IPS-NIHi7 (cell line): ENCODE results near the gene APELA.
"Not testable (repeated sequence)": the region's sequence is repeated elsewhere in the genome, so short reads cannot be mapped to it uniquely, and the experiment has no call there.

Source experiments
- DNase-seq: peaks from one replicate; pipeline ENCODE4 v3.0.0; 2012; ENCODE audit warnings: mixed read lengths; ENCODE audit errors: extremely low spot score

Gene APELA, protein sequence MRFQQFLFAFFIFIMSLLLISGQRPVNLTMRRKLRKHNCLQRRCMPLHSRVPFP

DNA sequence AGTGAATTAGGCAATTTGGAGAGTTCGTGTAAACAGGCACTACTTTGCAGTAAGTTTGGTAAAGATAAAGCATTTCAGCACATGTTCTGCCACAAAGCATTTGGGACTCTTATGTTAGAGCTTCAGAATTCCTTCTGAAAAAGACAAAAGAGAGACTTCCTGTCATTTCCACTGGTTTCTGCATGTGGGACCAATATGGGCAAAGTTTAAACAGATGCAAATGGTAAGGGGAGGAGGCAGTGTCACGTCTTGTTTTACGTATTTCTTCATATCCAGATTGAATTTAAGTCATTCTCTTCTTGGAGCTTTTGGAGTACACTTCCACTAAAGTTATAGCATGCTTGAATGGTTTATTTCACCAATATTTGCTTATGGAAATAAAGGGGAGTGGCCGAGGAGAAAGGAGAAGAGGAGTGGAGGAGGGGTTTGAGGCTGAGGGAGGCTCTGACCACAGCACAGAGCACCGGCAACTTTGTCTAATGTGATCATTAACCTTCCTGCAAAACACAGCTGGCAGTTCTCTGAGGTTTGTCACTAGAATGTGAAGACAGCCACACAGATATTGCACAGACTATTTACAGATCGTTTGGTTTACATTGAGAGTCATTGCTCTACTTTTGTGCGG is at the start of gene APELA:
Gene APELA (plus strand): TSS at position 479 of the 625 bp plus-strand sequence. CDS start 154 bp downstream, outside the sequence.
- DNase-seq, result peak; percentile 26

DNA sequence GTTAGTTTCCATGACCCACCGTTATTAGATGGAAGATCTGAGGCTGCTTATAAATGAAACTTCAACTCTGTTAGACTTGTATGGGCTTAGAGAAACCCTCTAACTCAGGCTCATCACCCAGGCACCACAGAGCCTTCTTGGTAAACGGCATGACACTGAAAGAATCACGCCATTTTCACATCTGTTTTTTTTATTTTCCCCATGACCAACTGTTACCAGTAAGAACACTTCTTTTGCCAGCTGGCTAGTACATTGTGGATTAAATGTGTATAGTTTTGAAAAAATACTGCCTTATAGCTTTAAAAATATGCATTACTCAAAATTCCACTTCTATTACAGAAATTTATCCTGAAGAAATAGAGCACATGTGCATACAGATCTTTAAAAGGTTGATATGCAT is 48.0 kb upstream of the APELA start:
- no peak for DNase-seq

DNA sequence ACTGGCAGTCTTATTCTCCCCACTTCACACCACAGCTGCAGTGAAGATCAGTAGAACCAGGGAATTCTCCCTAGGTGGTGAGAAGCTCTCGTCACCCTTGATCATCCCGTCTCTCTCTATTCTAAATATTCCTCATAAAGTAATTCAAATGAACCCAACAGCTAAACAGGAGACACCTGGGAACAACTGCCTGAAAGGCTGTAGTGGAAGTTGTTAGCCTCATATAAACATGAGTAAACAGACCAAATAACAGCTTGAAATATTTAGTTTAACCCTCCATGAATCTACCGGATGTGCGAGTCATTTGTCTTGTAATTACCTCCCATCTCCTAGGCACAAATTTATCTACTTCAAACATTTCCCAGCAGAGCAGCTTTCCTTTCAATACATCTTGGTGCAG is 30.4 kb upstream of the APELA start:
- DNase-seq, result no peak

DNA sequence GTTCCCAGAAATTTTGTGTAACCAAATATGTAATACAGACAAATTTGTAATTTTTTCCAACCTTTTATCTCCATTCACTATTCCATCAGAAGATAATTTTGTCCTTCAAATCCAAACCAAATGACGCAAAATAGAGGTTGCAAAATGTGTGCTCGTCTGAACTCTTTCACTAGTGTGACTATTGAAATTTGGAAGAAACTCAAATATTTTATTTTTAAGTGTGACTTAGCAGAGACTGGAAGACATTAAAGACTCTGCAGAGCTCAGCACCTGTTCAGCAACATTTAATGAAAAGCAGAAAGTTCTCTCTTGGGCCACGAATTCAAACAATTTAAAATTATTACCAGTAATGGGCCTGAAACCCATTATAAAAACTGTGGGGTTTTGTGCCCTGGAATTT is 30.0 kb upstream of the APELA start:
- DNase-seq, result no peak

DNA sequence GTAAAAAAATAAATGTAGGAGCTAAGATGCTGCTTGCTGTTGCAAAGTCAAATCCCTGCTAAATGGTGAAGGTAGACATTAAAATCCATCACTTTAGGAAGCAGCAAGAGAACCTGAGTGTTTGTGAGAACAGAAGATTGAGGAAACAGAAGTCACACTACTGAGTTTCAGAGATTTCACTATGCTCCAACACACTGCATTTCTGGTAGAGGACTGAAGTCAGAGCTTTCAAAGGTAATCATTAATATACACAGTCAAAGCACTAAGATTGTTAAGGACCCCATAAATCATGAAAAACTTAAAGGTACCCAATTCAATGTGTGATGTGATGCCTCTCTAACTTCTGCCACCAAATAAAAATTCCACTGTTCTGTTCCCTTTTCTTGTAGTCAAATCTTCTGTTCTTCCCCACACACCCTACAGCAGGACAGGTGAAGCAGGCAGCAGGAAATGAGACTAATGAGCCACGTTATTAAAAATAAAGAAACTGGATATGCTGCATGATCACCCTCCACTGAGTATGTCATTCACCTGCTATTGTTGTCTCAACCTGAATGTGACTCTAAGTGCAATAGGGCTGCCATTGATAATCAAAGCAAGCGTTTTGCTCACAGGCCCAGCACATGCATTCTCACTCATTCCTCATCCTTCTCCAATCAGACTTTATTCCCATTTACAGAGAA is 28.9 kb upstream of the APELA start:
- DNase-seq, result no peak

DNA sequence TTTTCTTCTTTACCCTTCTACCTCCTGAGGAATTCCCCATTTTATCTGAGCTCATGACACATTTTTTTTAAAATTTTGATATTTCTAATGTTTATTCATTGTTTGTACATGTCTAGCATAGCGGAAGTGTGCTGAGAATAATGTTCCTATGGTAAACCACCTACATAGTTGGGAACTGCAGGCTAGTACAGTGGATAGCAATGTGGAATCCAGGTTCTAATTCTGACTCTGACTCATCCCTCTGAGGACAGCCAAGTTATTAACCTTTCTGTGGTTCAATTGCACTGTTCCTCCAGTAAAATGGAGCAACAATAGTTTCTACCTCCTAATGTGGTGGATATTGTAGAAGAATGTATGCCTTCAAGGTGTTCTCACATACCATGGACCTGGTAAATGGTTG is 20.6 kb upstream of the APELA start:
- no peak for DNase-seq

DNA sequence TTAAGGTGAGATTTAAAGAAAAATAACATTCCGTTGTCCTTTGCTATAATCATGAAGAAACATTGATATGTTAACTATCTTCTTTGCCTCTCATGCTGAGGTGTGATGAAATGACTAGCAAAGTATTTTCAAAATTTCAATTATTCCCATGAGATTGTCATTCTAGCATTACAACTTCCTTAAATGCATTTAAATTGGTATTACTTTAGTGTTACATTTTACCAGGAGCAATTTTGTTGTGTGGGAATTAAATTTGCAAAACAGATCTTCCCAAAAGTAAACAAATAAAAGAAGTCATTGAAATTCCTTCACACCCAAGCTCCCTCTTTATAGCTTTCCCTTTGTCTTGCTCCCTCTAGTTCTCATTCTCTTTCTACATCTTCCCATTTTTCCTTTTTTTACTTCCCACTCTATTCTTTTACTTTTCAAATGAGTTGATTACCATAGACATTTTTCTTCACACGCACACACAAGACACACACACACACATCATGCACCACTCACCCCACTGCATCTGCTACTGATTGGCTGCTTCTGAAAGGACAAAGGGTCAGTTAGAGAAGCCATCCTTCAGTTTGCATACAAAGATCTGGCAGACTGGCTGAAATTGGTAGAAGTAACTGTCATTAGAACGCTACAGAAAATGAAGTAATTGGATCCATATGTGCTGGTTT is 10.0 kb upstream of the APELA start:
- peak; percentile 55 for DNase-seq

DNA sequence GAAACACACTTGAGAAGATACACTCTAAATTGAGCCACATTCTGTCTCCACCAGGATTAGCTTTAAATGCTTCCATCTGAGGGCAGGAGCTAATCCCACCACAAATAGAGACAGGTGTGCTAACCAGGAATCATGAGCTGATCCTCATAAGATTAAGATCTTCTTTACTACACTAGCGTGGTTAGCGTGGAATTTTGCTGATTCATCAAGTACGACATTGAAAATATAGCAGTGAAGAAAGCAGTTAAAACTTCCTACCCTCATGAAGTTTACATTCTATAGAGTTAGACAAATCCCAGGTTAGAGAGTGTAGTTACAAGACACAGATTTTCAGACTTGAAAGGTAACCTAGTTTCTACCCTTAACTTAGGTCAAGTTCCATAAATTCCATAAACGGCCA is 5.3 kb upstream of the APELA start:
- DNase-seq, result no peak

DNA sequence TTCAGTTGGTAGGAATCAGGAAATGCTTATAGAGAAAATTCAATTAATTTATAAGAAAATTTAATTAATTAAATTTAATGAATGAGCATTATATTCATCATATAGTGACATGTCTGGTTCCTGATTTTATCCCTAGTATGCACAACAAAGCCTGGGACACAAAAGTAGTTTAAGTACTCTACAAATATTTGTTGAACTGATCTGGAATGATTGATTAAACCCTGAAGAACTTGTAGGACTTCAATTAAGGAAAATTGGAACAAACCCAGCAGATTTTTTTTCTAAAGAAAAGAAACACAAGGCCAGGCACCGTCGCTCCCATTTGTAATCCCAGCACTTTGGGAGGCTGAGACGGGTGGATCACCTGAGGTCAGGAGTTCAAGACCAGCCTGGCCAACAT is 4.5 kb upstream of the APELA start:
- DNase-seq, result no peak

DNA sequence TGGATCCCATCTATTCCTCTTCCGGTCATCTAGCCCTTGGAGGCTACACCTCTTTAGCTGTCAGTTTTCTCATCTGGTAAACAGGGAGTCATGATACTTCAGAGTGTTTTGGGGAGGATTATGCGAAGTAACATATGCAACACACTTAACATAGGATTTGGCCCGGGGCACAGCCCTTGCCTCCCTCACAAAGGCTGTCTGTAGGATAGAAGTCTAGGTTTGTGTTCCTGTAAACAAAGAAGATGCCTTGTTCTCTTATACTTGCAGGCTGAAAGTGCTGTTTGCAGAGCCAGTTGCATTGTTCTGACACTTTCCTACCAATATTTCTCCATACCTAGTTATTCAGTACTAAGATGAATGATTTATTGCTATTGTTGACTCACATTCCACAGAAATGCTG is 2.2 kb upstream of the APELA start:
- no peak for DNase-seq

DNA sequence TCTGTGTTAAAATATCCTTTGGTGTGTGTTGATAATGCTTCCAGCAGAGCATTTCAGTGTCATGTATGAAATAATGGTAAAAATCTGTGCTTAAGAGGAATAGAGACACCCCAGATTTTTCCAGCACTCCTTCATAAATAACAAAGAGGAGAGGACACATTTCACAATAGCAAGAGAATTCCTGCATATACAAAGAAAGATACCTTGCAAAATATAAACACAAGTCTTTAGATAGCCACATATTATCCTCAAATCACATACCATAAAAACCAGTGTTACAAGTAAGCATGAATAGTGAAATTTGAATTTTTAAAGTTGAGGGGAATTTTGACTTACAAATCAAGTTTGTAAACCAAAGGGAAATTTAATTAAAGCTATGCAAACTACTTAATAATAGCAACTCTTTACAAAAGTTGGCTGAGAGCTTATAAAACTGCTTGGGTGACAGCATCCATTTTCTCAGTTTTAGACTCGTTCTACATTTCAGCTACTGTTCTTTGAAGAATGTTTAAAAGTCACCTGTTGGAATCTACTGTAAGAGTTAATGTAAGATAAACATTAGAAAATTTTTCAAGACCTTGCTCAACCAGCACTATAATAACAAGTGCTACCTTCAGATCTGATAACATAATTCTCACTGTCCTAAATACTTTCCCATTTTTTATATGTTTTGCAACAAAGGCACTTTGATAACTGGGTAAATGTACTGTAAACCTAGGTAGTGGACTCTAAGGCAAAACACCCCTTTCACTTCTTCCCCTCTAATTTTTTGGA is 3.7 kb downstream of the APELA start:
- DNase-seq, result no peak

DNA sequence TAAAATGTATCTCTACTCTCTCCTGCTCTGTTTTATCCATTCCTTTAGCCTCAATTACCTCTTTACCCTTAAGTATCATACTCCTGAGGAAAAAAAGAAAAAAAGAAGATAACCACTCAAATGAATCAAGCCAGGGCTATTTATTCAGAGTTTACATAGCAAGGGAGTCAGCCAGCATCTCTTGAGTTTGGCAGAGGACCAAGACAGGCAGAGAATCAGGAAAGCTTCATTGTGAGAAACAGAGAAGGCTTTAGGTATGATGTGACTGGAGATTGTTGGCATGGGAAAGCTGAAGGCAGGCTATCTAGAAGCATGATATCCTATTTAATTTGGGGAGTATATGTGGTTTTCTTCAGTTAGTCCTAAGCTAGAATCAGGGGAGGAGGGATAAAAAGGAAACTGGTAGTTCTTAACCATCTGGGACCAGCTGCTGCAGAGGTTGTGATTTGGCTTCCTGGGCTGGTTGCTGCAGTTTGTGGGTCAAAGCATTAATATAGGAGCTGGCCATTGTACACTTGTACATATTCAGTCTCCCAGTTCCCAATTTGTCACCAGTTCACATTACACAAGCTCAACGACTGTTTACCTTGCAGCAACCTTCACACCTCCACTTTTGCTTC is 11.2 kb downstream of the APELA start:
- no peak for DNase-seq

DNA sequence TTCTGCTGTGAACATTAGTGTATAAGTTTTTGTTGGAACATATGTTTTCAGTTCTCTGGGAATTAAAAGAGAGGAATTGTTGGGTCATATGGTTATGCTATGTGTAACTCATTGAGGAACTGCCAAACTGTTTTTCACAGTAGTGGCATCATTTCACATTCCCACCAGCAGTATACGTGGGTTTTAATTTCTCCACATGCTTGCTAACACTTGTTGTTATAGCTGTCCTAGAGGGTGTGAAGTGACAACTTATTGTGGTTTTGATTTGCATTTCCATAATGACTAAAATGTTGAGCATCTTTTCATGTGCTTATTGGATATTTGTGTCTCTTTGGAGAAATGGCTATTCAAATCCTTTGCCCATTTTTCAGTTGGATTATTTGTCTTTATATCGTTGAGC is 13.7 kb downstream of the APELA start:
- DNase-seq, result no peak

DNA sequence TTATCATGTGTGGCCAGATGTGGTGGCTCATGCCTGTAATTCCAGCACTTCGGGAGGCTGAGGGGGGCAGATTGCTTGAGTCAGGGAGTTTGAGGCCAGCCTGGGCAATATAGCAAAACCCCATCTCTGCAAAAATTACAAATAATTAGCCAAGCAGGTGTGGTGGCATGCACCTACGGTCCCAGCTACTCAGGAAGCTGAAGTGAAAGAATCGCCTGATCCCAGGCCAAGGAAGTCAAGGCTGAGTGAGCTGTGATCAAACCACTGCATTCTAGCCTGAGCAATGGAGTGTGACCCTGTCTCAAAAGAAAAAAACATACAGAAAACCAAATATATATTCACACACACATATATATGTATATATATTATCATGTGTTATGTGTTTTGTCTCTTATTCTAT is 15.0 kb downstream of the APELA start:
- DNase-seq, result no peak

DNA sequence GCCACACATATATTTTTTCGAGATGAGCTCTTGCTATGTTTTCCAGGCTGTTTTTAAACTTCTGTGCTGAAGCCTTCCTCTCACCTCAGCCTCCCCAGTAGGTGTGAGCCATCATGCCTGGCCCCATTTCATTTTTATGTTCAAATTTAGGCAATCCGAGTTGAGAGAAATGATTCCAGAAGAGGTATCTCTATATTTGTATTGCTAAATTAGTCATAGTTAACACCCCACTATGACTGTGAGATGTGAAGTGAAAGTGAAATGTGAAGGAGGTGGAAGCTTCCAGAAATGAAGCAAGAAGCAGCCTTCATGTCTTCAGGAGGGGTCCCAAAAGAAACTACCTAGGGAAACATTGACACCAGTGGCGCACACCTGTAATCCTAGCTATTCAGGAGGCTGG is 17.7 kb downstream of the APELA start:
- DNase-seq, result no peak

DNA sequence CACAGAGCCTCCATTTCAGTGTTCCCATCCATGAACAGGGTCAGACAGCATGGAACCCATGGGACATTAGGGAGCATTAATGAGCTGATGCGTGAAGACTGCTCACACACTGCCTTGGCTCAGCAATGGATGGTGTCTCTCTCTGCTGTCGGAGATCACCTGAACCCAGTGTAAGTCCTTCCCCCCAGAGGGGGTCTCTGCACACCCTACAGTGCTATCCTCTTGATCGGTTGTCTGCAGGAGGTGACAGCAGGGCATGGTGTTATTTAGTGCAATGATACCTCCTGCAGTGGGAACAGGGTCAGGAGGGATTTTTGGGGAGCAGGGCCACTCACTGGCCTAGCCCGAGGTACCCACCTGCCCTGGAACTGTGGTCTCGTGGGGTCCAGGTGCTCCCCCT is 25.6 kb downstream of the APELA start:
- DNase-seq, result no peak

DNA sequence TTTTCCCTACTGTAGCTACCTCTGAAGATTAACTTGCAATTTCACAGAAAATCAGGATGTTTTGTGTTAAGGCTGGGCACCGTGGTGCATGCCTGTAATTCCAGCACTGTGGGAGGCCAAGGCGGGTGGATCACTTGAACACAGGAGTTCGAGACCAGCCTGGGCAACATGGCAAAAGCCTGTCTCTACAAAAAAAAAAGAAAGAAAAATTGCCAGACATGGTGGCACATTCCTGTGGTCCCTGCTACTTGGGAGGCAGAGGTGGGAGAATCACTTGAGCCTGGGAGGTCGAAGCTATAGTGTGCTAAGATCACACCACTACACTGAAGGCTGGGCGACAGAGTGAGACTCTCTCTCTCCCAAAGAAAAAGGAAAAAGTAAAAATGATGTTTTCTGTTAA is 27.4 kb downstream of the APELA start:
- DNase-seq, result no peak

DNA sequence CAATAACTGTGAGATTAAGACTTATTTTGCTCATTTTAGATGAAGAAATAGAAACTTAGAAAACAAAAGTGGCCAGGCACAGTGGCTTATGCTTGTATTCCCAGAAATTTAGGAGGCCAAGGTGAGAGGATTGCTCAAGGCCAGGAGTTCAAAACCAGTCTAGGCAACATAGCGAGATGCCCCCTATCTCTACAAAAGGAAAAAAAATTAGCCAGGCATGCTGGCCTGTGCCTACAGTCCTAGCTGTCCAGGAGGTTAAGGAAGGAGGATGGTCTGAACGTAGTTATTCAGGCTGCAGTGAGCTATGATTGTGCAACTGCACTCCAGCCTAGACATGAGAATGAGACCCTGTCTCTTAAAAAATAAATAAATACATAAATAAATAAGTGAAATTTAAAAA is 28.0 kb downstream of the APELA start:
- DNase-seq, result no peak

DNA sequence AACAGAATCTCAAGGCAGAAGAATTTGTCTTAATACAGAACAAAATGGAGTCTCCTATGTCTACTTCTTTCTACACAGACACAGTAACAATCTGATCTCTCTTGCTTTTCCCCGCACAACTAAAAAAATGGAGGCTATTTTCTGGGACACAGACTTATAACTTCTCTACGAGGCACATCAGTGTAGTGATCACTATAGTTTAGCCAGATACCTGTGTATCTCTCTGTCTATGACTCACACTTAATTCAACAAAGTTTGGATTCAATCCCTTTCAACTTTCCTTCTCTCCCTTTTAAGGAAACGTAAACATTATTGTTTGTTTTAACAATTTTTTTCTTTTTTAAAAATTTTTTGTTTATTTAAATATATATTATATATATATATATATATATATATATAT is 29.4 kb downstream of the APELA start:
- no peak for DNase-seq

DNA sequence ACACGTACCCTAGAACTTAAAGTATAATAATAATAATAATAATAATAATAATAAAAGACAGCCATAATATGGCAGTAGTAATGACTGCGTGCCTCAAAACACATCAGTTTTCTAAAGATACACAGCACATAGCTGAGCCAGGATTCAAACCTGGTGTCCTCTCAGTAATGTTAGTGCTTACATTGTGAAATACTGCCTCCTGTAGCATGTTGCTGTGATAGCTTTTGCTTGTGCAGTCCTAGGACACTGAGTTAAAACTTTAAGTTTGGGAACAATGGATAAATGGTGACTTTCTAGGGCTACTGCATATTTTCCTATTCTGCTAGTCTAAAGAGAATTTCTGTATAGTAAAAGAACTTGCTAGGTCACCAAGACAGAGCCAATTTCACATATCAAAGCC is 36.5 kb downstream of the APELA start:
- not testable (repeated sequence) for DNase-seq

DNA sequence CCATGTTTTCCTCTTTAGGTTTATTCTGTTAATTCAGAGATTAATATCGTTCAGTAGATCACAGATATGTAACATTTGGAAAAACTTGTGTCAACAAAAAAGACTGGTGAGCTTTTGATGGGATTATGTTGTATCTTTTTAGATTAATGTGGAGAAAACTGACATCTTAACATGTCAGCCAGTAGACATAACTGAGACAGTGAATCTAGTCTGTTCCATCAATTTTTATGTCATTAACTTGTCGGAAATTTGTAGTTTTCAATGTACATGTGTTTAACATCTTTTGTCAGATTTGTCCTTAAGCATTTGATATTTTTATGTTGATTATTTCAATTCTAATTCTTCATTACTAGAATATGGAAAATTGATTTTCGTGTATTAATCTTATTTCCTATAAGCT is 42.0 kb downstream of the APELA start:
- no peak for DNase-seq

DNA sequence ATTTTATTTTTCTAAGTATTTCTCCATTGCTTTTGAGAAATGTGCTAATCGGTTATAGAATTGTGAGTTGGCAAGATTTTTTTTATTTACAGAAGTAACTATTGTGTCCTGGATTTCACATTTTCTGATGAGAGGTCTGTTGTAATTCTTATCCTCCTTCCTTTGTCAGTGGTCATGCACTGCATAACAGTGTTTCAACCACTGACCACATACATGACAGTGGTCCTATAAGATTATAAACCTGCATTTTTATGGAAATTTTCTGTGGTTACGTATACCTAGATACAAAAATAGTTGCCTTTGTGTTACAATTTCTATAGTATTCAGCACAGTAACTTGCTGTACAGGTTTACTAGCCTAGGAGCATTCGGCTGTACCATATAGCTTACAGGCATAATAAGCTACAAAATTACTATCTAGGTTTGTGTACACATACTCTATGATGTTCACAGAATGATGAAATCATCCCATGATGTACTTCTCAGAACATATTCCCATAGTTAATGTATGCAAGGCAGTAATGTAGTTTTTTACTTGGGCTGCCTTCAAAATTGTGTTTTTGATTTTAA is 47.8 kb downstream of the APELA start:
- DNase-seq, result no peak
